Fibroblast of gingiva (primary cell): Measurements from ENCODE around the gene SULT1A2.
"Not testable (repeated sequence)": the region's sequence is repeated elsewhere in the genome, so short reads cannot be mapped to it uniquely, and the experiment has no call there.

Source experiments
- DNase-seq: peaks from one replicate; pipeline ENCODE4 v3.0.0-alpha.2; 2011; ENCODE audit warnings: low read depth

SULT1A2 gene

DNA sequence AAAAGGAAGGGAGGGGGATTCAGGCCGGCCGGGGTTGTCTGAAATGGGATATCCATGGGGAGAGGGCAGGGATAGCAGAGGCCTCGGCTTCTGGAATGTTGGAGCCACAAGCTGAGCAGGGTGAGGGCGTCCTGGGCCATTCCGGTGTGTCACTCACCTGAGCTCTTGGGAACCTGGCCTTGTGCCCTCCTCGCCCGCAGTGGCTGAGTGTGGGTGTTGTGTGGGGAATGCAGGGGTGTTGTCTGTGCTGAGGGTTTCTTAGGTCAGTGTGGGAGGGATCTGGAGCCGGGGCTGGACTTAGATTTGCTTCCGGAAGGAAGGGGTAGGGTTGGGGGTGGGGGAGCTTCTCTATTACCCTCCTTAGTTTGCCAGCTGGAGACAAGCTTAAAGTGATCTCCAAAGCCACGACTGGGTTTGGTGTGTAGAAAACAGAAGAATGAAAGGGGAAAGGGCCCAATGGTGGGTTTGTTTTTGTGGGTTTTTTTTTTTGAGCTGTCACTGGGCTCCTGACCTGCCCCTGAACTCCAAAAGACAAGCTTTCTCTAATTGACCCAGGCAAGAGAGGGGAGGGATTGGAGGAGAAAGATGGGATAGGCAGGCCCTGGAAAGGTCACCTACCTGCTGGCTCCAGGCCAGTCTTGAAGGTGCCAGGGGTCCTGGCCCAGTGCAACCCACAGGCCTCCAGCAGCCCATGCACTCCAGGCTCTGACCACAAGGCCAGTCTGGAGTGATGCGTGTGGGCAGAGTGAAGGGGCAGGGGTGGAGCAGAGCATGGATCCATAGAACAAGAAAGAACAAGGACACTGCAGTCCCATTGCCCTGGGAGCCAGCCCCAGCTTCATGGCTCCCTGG lies at the start of gene SULT1A2:
Gene SULT1A2 (minus strand): TSS at position 211 of the 852 bp plus-strand sequence. CDS start 1,120 bp downstream, outside the sequence.
- DNase-seq = no peak

GRCh38 chr16:28639959-28640358 lies 43.1 kb upstream of the SULT1A2 start:
- DNase-seq = not testable (repeated sequence)

- not testable (repeated sequence) for DNase-seq
These were observed 41.5 kb upstream of the SULT1A2 start for GRCh38 chr16:28638359-28638758.

DNA sequence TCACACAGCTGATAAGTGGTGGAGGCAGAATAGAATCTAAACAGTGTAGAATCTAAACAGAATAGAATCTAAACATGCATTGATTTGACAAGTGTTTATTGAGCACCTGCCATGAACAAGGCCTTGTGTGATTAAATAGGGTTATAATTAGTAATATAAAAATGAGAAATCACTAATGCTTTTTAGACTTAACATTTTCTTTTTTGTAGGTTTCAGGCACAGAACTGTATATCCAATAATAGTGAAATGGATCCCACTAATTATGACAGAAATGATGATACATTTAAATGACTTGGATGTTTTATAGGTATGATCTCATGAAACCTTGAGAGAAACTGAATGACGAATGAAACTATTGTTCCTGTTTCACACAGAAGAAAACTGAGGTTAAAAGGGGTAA lies 40.9 kb upstream of the SULT1A2 start, which contains the start of gene NPIPB8:
Gene NPIPB8 (plus strand): TSS at position 301 of the 400 bp plus-strand sequence. CDS start 296 bp downstream, outside the sequence.
- not testable (repeated sequence) for DNase-seq

DNA sequence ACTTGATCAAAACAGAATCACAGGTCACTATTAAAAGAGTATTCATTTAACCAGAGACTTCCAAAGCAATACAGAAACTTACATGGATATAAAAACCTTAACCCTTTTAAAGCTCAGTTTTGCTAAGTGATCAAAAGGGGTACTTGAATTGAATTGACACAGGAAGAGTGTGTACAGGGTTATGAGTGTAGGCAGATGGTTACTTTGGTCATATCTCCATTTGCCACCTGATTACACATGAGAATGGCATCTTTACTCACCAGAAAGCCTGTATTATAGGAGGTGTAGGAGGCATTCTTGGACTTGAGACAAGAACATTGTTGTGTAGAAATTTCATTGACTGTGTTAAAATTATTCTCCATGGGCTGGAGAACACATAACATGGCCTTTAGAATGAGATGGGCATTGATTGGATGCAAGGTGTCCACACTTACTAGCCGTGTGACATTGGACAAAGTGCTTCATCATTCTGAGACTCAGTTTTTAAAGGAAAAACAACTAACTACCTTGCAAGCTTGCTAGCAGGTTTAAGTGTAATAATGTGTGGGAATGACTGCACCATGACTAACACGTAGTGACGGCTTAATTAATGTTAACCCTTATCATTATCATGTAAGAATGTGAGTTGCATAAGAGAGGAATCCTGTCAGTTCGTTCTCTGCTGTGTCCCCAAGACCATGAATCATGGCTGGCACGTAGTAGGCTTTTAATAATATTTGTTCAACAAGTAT lies 39.4 kb upstream of the SULT1A2 start:
- not testable (repeated sequence) for DNase-seq

DNA sequence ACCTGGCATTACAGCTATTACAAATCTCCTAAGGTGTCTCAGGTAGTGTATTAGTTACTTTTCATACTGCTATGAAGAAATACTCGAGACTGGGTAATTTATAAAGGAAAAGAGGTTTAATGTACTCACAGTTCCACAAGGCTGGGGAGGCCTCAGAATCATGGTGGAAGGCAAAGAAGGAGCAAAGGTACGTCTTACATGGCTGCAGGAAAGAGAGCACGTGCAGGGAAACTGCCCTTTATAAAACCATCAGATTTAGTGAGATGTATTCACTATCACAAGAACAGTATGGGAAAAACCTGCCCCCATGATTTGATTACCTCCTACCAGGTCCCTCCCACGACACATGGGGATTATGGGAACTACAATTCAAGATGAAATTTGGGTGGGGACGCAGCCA lies 34.1 kb upstream of the SULT1A2 start:
- DNase-seq = not testable (repeated sequence)

DNA sequence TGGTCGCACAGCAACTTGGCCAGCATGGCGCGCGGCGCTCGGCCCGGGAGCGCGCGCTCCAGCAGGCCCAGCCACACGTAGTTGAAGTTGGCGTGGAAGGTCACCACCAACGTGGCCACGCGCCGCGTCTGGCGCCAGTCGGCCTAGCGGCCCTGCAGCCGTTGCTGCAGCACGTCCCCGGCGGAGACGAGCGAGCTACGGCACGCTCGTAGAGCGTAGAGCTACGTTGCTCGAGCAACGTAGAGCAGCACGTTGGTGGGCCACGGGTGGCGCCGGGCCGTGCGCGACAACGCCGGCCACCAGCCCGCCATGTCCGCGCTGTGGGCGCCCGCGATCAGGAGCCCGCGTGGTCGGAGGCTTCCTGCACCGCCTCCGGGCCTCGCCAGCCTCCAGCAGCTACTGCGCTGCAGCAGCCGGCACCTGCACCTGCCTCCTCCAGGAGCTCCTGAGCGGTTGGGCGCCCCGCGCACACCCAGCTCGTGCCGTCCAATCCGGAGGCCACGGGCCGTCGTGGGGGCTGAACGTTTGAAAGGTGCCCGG lies 26.4 kb upstream of the SULT1A2 start:
- no peak for DNase-seq

DNA sequence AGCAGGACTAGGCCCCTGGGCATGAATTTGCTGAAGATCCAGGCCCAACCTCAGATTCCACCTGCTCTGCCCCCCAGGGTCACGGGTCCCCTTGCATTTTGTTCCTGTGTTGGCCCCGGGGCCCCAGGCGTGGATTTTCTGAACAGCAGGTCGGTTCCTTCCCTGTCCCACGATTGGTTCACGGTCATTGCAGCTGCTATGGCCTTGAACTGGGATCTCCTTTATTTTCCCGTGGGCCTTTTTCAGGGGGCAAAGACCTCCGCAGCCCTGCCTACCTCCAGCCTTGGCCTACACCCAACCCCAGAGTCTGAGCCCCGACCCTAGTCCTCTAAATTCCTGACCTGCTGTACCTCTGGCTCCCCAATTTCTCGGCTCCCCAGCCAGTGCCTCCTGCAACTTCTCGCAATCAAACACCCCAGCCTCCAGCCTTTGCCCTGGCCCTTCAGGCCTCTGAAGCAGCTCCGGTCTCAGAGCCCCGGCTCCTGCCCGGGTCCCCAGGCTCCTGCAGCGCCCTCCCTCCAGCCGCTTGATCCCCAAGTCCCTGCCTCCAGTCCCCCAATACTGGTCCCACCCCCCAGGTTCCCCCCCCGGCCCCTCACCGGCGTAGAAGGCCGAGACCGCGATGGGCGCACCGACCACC lies 25.8 kb upstream of the SULT1A2 start:
- DNase-seq = not testable (repeated sequence)

DNA sequence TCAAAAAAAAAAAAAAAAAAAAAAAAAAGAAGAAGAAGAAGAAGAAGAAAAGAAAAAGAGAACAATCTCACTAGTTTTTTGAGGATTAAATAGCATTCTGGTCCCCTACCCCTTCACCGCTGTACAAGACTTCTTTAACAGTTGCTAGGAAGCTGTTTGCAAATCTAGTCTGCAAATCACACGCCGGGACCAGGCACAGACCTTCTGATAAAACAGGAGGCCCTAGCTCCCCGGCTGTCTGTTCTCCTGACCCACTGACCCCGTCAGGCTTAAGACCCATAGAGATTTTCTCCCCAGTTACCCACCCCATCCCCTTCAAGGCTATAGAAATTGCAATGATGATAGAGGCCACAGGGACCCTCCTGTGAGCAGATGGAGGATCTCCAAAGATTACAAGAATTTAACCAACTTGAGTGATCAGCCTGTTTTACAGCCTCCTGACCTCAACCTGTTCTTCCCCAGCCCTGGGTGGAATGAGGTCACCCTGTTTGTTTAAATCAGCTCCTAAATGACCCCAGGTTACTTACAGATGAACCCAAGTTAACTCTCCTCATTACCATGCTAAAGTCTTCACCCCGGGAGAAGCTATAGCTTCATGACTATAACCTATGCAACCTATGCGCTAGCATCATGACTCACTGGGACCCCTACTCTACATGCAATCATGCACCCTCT lies 24.8 kb upstream of the SULT1A2 start:
- DNase-seq = no peak

GRCh38 chr16:28620316-28620715 lies 23.5 kb upstream of the SULT1A2 start:
- not testable (repeated sequence) for DNase-seq

DNA sequence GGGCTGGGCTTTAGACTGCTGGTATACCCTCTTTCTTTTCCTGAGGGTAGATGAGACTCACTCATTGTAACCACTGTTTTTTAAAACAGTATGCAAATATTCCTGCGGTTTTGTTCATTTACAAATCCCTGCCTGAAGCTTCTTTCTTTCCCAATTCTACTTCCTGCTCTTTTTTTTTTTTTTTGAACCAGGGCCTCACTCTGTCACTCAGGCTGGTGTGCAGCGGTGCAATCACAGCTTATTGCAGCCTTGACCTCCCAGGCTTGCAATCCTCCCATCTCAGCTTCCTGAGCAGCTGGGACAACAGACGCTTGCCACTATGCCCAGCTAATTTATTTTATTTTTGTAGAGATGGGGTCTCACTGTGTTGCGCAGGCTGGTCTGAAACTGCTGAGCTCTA lies 21.0 kb upstream of the SULT1A2 start:
- no peak for DNase-seq

DNA sequence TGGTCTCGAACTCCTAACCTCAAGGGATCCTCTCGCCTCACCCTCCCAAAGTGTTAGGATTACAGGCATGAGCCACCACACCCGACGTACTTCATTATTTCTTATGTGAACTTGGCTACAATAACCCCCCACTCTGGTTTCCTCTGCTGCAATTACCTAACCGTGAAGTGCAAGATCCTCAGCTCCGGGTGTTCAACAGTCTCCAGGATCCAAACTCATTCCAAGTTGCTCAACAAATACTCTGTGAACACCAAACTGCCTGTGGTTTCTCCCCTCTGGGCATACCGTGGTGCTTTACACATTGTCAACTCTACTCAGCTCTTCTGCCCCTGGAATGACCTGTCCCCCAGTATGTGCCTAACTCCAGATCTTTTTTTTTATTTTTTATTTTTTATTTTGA lies 19.8 kb upstream of the SULT1A2 start:
- DNase-seq = no peak

DNA sequence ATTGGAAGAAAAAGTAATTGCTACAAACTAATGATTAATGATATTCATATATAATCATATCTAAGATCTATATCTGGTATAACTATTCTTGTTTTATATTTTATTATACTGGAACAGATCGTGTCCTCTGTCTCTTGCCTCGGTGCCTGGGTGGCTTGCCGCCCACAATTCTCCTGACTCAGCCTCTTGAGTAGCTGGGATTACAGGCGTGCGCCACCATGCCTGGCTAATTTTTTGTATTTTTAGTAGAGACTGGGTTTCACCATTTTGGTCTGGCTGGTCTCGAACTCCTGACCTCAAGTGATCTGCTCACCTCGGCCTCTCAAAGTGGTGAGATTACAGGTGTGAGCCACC lies 19.4 kb upstream of the SULT1A2 start:
- not testable (repeated sequence) for DNase-seq

DNA sequence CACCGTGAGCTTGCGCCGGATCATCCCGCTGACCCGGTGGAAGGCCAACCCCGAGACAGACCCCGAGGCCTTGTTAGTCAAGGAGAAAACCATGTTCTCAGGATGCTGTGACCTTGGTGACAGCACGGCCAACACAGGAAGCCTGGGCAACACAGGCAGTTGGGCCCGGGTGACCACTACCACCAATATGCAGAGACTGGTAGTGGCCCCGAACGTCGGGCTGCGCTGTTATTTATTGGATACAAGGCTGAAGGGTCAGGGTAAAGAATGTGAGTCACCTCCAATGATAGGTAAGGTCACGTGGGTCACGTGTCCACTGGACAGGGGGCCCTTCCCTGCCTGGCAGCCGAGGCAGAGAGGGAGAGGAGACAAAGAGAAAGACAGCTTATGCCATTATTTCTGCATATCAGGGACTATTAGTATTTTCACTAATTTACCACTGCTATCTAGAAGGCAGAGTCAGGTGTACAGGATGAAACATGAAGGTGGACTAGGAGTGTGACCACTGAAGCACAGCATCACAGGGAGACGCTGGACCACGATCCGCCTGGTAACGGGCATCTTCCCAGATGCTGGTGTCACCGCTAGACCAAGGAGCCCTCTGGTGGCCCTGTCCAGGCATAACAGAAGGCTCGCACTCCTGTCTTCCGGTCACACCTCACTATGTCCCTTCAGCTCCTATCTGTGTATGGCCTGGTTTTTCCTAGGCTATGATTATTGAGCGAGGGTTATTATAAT lies 18.8 kb upstream of the SULT1A2 start:
- DNase-seq = not testable (repeated sequence)

DNA sequence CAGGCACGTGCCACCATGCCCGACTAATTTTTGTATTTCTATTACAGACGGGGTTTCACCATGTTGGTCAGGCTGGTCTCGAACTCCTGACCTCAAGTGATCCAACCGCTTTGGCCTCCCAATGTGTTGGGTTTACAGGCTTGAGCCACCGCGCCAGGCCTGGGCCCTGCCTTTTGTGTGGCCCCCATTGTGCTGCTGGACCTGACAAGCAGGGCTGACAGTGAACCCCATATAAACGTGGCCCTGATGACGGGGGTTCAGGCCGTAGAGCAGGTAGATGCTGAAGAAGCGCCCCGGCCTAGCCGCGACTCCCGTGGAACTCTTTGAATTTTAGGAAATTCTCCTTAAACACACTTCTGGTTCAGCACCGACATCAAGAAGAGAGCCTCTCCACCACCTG lies 17.7 kb upstream of the SULT1A2 start:
- DNase-seq = not testable (repeated sequence)

DNA sequence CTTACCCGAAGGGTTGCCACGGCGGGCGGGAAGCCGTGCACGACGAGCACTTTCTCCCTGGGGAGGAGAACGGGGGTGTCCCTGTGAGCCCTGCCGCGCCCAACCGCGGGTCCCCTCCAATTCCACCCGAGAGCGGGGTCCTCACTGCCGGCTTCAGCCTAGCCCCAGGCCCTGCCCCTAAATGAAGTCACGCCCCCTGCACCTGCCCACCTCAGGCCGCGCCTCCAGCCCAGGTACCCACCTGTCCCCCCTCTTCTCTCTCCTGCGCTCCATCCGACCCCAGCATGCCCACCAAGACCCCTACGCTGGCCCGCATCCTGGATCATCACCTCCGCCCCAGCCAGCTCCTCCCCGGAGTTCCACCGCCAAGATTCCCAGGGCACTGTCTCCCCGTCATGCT lies 17.1 kb upstream of the SULT1A2 start:
- not testable (repeated sequence) for DNase-seq

DNA sequence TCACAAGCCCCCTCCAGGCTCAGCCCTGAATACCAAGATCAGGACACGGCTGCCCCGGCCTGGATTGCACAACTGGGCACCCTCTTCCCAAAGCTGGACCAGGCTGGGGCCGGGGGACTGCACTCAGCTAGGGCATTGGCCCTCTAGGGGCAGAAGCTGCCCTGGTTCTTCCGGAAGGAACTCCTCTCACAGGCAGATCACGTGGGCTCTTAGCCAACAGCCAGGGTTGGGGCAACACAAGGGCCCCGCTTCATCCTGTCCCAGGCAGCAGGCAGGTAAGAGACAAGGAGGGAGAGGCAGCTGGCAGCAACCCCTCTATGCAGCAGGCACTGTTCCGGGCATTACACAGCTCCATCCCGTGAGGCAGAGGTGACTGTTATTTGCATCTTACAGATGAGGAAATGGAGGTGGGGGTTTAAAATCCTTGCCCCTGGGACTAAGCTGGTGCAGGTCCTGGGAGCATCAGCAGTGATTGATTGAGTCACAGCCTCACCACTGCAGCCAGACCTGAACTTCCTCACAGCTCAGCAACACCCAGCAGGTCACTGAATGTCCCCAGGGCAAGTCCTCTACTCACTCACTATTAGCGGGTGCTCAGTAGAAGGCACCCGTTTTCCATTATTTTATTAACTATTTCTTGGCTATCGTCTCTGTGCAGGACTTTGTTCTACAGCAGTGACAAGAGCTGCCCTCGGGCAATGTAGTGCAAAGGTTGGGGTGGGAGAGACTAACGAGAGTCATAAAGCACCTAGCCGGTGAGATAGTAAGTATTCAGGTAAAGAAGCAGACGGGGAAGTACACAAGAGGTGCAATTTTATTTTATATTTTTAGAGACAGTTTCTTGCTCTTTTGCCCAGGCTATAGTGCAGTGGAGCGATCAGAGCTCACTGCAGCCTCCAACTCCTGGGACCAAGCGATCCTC lies 15.8 kb upstream of the SULT1A2 start:
- DNase-seq = not testable (repeated sequence)

DNA sequence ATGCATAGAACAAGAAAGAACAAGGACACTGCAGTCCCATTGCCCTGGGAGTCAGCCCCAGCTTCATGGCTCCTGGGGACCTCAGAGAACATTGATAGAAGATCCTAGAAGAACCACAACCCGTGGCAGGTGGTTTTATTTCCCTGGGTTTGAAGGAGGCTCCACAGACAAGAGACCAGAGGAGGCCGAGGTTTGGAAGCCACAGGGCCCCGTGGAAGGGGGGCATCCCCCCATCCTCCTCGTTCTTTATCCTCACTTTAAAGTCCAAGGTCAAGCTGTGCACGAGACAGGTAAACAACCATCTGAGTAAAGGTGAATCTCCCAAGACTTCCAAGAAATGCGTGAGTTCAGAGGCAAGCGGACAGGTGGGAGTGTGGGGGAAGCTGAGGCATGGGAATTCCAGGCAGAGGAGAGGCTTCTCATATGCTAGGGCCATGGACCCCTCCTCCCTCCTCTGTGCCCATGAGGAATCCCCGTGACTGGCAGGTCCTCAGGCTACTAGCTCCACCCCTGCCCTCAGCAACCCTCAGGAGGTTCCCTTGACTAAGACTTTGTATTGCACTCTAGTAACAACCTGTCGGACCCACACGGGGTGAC lies 13.8 kb upstream of the SULT1A2 start:
- no peak for DNase-seq
